WTC11 (cell line): ENCODE measurements around the gene SPATC1L.

ENCODE experiments used
- ESRRA ChIP-seq: sonication (generic); formaldehyde crosslinking; IDR thresholded peaks from 2 replicates; pipeline ENCODE4 v1.8.1; 2022; ENCODE audit warnings: mild to moderate bottlenecking, missing genetic modification reagents, borderline replicate concordance
- SP1 ChIP-seq: sonication (generic); formaldehyde crosslinking; conservative IDR thresholded peaks from 2 replicates; pipeline ENCODE4 v1.8.1; 2022; ENCODE audit warnings: missing genetic modification reagents
- TP53 ChIP-seq: sonication (generic); formaldehyde crosslinking; IDR thresholded peaks from 2 replicates; pipeline ENCODE4 v1.8.1; 2023; ENCODE audit warnings: mild to moderate bottlenecking, missing genetic modification reagents
- TF ChIP-seq, protein P1 (sequence below): fragments of 200-600 bp; IDR thresholded peaks from 2 replicates; pipeline ENCODE4 v1.8.0; 2022; ENCODE audit warnings: antibody characterized with exemption
- TF ChIP-seq, protein P2 (sequence below): sonication (generic); formaldehyde crosslinking; IDR thresholded peaks from 2 replicates; pipeline ENCODE4 v1.8.1; 2022; ENCODE audit warnings: mild to moderate bottlenecking, missing genetic modification reagents, moderate library complexity, borderline replicate concordance
- TF ChIP-seq, protein P3 (sequence below): sonication (generic); formaldehyde crosslinking; IDR thresholded peaks from 2 replicates; pipeline ENCODE4 v1.8.0; 2022; ENCODE audit warnings: missing genetic modification reagents
- TF ChIP-seq, protein P4 (sequence below): sonication (generic); formaldehyde crosslinking; IDR thresholded peaks from 2 replicates; pipeline ENCODE4 v1.8.1; 2023; ENCODE audit warnings: mild to moderate bottlenecking, missing genetic modification reagents, moderate library complexity
- TF ChIP-seq, protein P5 (sequence below): sonication (generic); formaldehyde crosslinking; IDR thresholded peaks from 2 replicates; pipeline ENCODE4 v1.8.1; 2023; ENCODE audit warnings: mild to moderate bottlenecking, missing genetic modification reagents, moderate library complexity

DNA sequence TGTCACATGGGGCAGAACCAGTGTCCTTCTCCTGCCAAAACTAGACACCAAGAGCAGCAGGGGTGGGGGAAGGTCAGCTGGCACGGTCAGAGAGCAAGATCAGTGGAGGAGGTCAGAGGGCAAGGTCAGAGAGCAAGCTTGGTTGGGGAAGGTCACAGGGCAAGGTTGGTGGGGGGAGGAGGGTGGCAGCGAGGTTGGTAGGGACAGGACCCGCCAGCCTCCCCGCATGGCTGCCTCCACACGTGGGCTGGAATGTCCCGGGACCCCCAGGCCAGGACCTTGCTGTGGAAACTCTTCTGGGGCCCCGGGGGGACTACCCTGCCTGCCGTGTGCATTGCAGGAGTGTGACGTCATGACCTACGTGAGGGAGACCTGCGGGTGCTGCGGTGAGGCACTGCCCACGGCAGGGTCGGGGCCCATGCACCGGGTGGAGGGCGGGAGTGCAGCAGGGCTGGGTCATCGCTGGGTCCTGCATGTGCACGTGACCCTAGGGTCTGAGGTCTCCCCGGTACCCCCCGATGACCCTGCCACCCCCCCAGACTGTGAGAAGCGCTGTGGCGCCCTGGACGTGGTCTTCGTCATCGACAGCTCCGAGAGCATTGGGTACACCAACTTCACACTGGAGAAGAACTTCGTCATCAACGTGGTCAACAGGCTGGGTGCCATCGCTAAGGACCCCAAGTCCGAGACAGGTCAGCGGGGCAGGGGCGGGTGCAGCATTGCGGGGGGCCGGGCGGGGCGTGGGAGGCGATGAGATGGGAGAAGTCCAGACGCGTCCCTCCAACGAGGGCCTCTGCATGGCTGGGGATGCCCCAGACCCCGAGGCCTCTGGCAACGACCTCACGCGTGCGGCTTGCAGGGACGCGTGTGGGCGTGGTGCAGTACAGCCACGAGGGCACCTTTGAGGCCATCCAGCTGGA, 59.1 kb downstream of the SPATC1L start:
- TF ChIP-seq, protein P1, sequence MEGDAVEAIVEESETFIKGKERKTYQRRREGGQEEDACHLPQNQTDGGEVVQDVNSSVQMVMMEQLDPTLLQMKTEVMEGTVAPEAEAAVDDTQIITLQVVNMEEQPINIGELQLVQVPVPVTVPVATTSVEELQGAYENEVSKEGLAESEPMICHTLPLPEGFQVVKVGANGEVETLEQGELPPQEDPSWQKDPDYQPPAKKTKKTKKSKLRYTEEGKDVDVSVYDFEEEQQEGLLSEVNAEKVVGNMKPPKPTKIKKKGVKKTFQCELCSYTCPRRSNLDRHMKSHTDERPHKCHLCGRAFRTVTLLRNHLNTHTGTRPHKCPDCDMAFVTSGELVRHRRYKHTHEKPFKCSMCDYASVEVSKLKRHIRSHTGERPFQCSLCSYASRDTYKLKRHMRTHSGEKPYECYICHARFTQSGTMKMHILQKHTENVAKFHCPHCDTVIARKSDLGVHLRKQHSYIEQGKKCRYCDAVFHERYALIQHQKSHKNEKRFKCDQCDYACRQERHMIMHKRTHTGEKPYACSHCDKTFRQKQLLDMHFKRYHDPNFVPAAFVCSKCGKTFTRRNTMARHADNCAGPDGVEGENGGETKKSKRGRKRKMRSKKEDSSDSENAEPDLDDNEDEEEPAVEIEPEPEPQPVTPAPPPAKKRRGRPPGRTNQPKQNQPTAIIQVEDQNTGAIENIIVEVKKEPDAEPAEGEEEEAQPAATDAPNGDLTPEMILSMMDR, result no peak
- TF ChIP-seq, protein P2, sequence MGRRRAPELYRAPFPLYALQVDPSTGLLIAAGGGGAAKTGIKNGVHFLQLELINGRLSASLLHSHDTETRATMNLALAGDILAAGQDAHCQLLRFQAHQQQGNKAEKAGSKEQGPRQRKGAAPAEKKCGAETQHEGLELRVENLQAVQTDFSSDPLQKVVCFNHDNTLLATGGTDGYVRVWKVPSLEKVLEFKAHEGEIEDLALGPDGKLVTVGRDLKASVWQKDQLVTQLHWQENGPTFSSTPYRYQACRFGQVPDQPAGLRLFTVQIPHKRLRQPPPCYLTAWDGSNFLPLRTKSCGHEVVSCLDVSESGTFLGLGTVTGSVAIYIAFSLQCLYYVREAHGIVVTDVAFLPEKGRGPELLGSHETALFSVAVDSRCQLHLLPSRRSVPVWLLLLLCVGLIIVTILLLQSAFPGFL (CRISPR knock-in tag), result no peak
- TF ChIP-seq, protein P3, sequence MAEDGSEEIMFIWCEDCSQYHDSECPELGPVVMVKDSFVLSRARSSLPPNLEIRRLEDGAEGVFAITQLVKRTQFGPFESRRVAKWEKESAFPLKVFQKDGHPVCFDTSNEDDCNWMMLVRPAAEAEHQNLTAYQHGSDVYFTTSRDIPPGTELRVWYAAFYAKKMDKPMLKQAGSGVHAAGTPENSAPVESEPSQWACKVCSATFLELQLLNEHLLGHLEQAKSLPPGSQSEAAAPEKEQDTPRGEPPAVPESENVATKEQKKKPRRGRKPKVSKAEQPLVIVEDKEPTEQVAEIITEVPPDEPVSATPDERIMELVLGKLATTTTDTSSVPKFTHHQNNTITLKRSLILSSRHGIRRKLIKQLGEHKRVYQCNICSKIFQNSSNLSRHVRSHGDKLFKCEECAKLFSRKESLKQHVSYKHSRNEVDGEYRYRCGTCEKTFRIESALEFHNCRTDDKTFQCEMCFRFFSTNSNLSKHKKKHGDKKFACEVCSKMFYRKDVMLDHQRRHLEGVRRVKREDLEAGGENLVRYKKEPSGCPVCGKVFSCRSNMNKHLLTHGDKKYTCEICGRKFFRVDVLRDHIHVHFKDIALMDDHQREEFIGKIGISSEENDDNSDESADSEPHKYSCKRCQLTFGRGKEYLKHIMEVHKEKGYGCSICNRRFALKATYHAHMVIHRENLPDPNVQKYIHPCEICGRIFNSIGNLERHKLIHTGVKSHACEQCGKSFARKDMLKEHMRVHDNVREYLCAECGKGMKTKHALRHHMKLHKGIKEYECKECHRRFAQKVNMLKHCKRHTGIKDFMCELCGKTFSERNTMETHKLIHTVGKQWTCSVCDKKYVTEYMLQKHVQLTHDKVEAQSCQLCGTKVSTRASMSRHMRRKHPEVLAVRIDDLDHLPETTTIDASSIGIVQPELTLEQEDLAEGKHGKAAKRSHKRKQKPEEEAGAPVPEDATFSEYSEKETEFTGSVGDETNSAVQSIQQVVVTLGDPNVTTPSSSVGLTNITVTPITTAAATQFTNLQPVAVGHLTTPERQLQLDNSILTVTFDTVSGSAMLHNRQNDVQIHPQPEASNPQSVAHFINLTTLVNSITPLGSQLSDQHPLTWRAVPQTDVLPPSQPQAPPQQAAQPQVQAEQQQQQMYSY (CRISPR knock-in tag), result no peak
- TF ChIP-seq SP1 (CRISPR knock-in tag) (no peak), ESRRA (CRISPR knock-in tag) (no peak), TP53 (CRISPR knock-in tag) (no peak)
- TF ChIP-seq, protein P4, sequence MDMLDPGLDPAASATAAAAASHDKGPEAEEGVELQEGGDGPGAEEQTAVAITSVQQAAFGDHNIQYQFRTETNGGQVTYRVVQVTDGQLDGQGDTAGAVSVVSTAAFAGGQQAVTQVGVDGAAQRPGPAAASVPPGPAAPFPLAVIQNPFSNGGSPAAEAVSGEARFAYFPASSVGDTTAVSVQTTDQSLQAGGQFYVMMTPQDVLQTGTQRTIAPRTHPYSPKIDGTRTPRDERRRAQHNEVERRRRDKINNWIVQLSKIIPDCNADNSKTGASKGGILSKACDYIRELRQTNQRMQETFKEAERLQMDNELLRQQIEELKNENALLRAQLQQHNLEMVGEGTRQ, result no peak
- TF ChIP-seq, protein P5, sequence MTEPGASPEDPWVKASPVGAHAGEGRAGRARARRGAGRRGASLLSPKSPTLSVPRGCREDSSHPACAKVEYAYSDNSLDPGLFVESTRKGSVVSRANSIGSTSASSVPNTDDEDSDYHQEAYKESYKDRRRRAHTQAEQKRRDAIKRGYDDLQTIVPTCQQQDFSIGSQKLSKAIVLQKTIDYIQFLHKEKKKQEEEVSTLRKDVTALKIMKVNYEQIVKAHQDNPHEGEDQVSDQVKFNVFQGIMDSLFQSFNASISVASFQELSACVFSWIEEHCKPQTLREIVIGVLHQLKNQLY (CRISPR knock-in tag), result no peak
